ENCODE measurements around the gene TNFAIP3.

Gene TNFAIP3

DNA sequence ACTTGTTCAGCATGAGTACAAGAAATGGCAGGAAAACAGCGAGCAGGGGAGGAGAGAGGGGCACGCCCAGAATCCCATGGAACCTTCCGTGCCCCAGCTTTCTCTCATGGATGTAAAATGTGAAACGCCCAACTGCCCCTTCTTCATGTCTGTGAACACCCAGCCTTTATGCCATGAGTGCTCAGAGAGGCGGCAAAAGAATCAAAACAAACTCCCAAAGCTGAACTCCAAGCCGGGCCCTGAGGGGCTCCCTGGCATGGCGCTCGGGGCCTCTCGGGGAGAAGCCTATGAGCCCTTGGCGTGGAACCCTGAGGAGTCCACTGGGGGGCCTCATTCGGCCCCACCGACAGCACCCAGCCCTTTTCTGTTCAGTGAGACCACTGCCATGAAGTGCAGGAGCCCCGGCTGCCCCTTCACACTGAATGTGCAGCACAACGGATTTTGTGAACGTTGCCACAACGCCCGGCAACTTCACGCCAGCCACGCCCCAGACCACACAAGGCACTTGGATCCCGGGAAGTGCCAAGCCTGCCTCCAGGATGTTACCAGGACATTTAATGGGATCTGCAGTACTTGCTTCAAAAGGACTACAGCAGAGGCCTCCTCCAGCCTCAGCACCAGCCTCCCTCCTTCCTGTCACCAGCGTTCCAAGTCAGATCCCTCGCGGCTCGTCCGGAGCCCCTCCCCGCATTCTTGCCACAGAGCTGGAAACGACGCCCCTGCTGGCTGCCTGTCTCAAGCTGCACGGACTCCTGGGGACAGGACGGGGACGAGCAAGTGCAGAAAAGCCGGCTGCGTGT lies 11.6 kb downstream of the TNFAIP3 start:
- ATAC-seq, result no peak

DNA sequence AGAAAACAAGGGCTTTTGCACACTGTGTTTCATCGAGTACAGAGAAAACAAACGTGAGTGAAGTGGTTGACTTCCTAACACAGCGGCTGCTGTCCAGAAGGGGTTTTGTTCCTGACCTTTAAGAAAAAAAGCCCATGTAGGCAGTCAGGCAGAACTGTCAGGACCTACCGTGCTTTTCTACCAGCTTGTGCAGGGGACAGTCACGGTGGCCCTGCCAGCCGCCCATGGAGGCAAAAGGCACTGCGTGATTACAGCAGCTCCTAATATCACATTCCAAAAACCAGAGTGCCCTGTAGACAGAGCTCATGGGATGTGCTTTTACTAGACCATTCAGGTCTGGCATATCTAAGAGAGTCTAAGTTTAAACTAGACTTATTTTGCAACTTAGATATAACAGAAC lies 12.2 kb downstream of the TNFAIP3 start:
- TF ChIP-seq, protein P1, sequence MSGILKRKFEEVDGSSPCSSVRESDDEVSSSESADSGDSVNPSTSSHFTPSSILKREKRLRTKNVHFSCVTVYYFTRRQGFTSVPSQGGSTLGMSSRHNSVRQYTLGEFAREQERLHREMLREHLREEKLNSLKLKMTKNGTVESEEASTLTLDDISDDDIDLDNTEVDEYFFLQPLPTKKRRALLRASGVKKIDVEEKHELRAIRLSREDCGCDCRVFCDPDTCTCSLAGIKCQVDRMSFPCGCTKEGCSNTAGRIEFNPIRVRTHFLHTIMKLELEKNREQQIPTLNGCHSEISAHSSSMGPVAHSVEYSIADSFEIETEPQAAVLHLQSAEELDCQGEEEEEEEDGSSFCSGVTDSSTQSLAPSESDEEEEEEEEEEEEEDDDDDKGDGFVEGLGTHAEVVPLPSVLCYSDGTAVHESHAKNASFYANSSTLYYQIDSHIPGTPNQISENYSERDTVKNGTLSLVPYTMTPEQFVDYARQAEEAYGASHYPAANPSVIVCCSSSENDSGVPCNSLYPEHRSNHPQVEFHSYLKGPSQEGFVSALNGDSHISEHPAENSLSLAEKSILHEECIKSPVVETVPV (CRISPR knock-in tag; IDR thresholded peaks at IDR 0.05), result no peak
- TF ChIP-seq ZFP3 (CRISPR knock-in tag; IDR thresholded peaks at IDR 0.05) (no peak), RARB (CRISPR knock-in tag; IDR thresholded peaks at IDR 0.05) (no peak), ZFP30 (CRISPR knock-in tag; IDR thresholded peaks at IDR 0.05) (no peak), TCF4 (CRISPR knock-in tag; IDR thresholded peaks at IDR 0.05; ENCODE audit: borderline replicate concordance) (no peak), ZNF70 (CRISPR knock-in tag; IDR thresholded peaks at IDR 0.05) (no peak)
- ATAC-seq, result no peak

More for the DNA sequence above, 11.6 kb downstream of the TNFAIP3 start:
- TF ChIP-seq TCF4 (CRISPR knock-in tag; IDR thresholded peaks at IDR 0.05; ENCODE audit: borderline replicate concordance), result no peak
- TF ChIP-seq ESRRG (CRISPR knock-in tag; IDR thresholded peaks at IDR 0.05), result no peak
- no peak for TF ChIP-seq OSR1 (CRISPR knock-in tag; IDR thresholded peaks at IDR 0.05)
- TF ChIP-seq ZNF70 (CRISPR knock-in tag; IDR thresholded peaks at IDR 0.05), result no peak
- no peak for TF ChIP-seq ISL1 (CRISPR knock-in tag; IDR thresholded peaks at IDR 0.05)
- TF ChIP-seq CSDC2 (CRISPR knock-in tag; IDR thresholded peaks at IDR 0.05), result no peak
- TF ChIP-seq ZNF565 (CRISPR knock-in tag; conservative IDR thresholded peaks at IDR 0.05; ENCODE audit: low read depth), result no peak
- TF ChIP-seq TOX (CRISPR knock-in tag; IDR thresholded peaks at IDR 0.05; ENCODE audit: borderline replicate concordance), result no peak
- no peak for TF ChIP-seq SNAI2 (CRISPR knock-in tag; IDR thresholded peaks at IDR 0.05)
- TF ChIP-seq, protein P2, sequence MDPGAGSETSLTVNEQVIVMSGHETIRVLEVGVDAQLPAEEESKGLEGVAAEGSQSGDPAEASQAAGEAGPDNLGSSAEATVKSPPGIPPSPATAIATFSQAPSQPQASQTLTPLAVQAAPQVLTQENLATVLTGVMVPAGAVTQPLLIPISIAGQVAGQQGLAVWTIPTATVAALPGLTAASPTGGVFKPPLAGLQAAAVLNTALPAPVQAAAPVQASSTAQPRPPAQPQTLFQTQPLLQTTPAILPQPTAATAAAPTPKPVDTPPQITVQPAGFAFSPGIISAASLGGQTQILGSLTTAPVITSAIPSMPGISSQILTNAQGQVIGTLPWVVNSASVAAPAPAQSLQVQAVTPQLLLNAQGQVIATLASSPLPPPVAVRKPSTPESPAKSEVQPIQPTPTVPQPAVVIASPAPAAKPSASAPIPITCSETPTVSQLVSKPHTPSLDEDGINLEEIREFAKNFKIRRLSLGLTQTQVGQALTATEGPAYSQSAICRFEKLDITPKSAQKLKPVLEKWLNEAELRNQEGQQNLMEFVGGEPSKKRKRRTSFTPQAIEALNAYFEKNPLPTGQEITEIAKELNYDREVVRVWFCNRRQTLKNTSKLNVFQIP (CRISPR knock-in tag; IDR thresholded peaks at IDR 0.05; ENCODE audit: borderline replicate concordance, low read depth), result no peak
- TF ChIP-seq, protein P3, sequence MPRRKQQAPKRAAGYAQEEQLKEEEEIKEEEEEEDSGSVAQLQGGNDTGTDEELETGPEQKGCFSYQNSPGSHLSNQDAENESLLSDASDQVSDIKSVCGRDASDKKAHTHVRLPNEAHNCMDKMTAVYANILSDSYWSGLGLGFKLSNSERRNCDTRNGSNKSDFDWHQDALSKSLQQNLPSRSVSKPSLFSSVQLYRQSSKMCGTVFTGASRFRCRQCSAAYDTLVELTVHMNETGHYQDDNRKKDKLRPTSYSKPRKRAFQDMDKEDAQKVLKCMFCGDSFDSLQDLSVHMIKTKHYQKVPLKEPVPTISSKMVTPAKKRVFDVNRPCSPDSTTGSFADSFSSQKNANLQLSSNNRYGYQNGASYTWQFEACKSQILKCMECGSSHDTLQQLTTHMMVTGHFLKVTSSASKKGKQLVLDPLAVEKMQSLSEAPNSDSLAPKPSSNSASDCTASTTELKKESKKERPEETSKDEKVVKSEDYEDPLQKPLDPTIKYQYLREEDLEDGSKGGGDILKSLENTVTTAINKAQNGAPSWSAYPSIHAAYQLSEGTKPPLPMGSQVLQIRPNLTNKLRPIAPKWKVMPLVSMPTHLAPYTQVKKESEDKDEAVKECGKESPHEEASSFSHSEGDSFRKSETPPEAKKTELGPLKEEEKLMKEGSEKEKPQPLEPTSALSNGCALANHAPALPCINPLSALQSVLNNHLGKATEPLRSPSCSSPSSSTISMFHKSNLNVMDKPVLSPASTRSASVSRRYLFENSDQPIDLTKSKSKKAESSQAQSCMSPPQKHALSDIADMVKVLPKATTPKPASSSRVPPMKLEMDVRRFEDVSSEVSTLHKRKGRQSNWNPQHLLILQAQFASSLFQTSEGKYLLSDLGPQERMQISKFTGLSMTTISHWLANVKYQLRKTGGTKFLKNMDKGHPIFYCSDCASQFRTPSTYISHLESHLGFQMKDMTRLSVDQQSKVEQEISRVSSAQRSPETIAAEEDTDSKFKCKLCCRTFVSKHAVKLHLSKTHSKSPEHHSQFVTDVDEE (CRISPR knock-in tag; IDR thresholded peaks at IDR 0.05), result no peak

DNA sequence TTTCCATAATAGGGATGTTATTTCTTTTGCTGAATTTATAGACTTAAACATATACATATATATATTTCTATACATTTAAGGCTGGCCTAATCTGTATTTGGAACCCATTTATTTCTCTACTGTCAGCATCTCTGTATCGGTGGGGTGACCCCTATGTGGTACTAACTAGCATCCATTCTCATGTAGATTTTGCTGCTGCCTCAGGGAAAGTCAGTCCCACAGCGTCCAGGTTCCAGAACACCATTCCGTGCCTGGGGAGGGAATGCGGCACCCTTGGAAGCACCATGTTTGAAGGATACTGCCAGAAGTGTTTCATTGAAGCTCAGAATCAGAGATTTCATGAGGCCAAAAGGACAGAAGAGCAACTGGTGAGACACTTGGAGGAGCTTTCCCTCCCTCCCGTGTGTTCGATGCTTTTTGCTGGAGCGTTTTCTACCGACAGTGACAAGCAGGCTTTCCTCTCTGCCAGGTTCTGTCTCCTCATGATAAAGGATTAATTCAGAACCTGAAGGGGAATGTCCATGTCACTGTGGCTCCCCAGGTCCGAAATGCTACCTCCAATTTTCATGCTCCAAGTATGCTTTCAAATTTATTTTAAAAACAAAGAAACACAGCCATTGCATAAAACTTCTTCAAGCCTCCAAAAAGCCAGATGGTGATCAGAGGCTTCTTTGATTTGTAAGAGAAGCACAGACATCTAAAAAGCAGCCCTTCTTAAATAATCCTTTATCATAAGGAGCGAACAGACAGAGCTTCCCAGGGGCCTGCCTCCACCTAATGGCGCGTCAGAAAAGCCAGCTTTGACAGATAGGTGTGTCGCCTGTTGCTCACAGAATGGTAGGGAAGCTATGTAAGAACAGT lies 13.1 kb downstream of the TNFAIP3 start:
- no peak for ATAC-seq
- TF ChIP-seq ESRRG (CRISPR knock-in tag; IDR thresholded peaks at IDR 0.05) (no peak), BACH2 (CRISPR knock-in tag; IDR thresholded peaks at IDR 0.05; ENCODE audit: borderline replicate concordance) (no peak), GLIS3 (CRISPR knock-in tag; IDR thresholded peaks at IDR 0.05) (no peak), OSR1 (CRISPR knock-in tag; IDR thresholded peaks at IDR 0.05) (no peak), TOX (CRISPR knock-in tag; IDR thresholded peaks at IDR 0.05; ENCODE audit: borderline replicate concordance) (no peak), ISL1 (CRISPR knock-in tag; IDR thresholded peaks at IDR 0.05) (no peak), PPARA (CRISPR knock-in tag; IDR thresholded peaks at IDR 0.05; ENCODE audit: borderline replicate concordance) (no peak), SNAI2 (CRISPR knock-in tag; IDR thresholded peaks at IDR 0.05) (no peak), ZC3H10 (CRISPR knock-in tag; IDR thresholded peaks at IDR 0.05) (no peak), ZNF70 (CRISPR knock-in tag; IDR thresholded peaks at IDR 0.05) (no peak), ZNF8 (CRISPR knock-in tag; IDR thresholded peaks at IDR 0.05) (no peak), ZNF565 (CRISPR knock-in tag; conservative IDR thresholded peaks at IDR 0.05; ENCODE audit: low read depth) (no peak)
- TF ChIP-seq, protein P2 (CRISPR knock-in tag; IDR thresholded peaks at IDR 0.05; ENCODE audit: borderline replicate concordance, low read depth), result no peak
- TF ChIP-seq, protein P4, sequence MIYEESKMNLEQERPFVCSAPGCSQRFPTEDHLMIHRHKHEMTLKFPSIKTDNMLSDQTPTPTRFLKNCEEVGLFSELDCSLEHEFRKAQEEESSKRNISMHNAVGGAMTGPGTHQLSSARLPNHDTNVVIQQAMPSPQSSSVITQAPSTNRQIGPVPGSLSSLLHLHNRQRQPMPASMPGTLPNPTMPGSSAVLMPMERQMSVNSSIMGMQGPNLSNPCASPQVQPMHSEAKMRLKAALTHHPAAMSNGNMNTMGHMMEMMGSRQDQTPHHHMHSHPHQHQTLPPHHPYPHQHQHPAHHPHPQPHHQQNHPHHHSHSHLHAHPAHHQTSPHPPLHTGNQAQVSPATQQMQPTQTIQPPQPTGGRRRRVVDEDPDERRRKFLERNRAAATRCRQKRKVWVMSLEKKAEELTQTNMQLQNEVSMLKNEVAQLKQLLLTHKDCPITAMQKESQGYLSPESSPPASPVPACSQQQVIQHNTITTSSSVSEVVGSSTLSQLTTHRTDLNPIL (CRISPR knock-in tag; IDR thresholded peaks at IDR 0.05; ENCODE audit: low read depth), result no peak
- TF ChIP-seq, protein P1 (CRISPR knock-in tag; IDR thresholded peaks at IDR 0.05), result no peak
- TF ChIP-seq, protein P5, sequence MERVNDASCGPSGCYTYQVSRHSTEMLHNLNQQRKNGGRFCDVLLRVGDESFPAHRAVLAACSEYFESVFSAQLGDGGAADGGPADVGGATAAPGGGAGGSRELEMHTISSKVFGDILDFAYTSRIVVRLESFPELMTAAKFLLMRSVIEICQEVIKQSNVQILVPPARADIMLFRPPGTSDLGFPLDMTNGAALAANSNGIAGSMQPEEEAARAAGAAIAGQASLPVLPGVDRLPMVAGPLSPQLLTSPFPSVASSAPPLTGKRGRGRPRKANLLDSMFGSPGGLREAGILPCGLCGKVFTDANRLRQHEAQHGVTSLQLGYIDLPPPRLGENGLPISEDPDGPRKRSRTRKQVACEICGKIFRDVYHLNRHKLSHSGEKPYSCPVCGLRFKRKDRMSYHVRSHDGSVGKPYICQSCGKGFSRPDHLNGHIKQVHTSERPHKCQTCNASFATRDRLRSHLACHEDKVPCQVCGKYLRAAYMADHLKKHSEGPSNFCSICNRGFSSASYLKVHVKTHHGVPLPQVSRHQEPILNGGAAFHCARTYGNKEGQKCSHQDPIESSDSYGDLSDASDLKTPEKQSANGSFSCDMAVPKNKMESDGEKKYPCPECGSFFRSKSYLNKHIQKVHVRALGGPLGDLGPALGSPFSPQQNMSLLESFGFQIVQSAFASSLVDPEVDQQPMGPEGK (CRISPR knock-in tag; IDR thresholded peaks at IDR 0.05; ENCODE audit: borderline replicate concordance), result no peak

All from SK-N-SH treated with all-trans-retinoic acid at 6 μM for 48 hours (cell line).